C4-2B (cell line): ENCODE data around the gene WBP1.

Experiments used
- CTCF ChIP-seq: fragments of 450-650 bp; conservative IDR thresholded peaks from 2 replicates; pipeline ENCODE4 v1.5.1; 2017; ENCODE audit warnings: mild to moderate bottlenecking
- ZFX ChIP-seq: fragments of 450-650 bp; IDR thresholded peaks from 2 replicates; pipeline ENCODE4 v1.6.1; 2017

- TF ChIP-seq CTCF: no peak
- TF ChIP-seq ZFX: no peak
These were observed 37.2 kb downstream of the WBP1 start for GRCh38 chr2:74495440-74495839.
